ENCODE results near the gene TECTA.
"Not testable (repeated sequence)": the region's sequence is repeated elsewhere in the genome, so short reads cannot be mapped to it uniquely, and the experiment has no call there.

Gene TECTA

DNA sequence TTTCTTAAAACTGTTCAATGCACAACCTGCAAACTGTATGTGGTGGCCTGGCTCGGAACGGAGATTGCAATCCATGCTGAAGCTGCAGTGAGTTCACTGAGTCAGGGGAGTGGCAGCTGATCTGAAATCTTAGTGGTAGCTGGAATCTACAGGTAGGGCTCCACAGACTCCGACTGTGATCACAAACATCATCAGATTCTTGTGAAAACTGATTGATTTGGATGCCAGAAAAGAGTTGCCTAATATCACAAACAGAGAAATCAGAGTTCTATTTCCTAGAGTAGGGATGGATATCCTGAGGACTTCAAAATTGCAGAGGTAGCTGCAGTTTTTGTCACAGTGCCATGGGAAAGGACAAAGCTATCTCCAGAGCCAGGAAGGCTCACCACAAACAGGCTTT, 134.0 kb downstream of the TECTA start:
- no peak for DNase-seq

DNA sequence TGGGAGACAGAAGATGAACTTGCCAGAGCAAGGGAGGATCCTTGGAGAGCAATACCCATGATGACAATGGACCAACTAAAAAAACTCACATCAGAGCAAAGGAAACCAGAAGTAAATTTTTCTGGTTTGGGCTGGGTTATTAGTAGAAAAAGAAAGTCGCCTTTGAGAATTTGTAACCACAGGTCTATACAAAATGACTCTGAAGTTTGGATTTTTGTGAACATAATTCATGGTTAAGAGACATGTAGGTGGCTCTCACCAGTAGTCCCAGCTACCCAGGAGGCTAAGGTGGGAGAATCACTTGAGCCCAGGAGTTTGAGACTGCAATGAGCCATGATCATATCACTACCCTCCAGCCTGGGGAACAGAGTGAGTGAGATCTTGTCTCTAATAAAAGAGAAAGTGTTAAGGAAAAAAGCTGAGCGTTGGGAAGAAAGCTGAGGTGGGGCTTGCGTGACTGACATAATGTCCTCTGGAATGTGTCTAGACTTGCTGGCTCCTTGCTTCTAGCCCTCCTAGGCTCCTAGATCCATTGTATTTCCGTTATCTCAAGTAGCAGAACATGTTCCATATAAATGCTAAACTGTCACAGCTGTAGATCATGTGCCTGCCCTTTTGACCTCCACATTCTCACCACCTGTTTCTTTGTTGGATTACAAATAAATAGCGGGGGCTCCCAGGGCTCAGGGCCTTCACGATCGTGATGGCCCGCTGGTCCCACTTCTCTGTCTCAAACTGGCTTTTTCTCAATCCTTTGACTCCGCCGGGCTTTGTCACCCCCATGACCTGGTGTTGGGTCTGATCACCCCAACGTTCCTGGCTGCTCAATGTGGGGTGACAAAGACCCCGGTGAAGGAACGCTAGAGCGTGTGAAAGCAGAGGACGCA, 135.3 kb downstream of the TECTA start:
- DNase-seq: no peak

DNA sequence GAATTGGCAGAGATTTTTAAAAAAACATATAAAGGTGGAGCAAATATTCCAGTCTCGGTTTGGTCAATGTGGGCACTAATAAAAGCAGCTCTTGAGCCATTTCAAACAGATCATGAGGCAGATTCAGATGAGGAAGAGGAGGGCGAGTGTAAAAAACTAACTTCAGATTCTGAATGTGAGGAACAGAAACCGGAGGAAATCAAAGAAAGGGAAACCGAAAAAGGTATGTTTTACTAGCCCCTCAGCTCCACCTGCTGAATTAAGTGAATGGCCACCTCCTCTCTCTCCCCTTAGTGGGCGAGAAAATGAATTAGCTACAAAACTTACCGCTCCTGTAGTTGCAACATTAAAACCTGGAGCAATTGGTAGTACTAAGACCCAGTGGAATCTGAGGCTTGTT, 136.2 kb downstream of the TECTA start:
- not testable (repeated sequence) for DNase-seq

DNA sequence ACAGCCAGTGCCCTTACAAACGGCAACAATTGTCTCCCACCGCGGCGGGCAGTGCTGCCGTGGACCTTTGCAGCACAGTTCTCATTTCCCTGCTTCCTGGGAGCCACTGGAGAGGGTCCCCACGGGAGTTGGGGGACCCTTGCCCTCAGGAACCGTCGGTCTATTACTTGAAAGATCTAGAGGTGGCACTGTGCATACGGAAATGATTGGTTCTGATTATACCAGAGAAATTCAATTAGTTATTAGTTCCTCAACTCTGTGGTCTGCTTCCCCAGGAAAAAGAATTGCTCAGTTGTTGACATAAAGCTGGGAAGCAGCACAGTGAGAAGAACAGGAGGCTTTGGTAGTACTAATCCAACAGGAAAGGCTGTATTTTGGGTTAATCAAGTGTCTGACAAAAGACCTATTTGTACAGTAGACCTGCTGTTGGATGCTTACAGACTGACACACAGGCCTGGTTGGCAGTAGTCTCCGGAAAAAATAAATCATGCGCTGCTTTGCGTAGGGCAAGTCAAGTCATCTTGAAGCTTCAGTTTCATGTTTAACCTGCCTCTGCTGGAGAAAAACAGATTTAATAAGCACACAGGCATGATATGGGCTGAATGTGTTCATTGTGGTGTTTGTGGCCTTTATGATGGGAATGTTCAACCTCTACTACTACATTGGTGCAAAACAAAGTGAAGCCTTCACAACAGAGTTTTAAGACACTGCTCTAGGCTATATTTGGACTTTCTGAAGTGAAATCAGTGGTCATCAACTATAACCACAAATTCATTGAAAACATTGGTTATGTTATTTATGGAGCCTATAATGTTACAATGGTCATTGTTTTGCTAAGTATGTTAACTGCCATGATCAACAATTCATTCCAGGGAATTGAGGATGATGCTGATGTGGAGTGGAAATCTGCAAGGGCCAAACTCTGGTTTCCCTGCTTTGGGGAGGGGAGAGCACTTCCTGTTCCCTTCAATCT, 136.9 kb downstream of the TECTA start:
- no peak for DNase-seq

DNA sequence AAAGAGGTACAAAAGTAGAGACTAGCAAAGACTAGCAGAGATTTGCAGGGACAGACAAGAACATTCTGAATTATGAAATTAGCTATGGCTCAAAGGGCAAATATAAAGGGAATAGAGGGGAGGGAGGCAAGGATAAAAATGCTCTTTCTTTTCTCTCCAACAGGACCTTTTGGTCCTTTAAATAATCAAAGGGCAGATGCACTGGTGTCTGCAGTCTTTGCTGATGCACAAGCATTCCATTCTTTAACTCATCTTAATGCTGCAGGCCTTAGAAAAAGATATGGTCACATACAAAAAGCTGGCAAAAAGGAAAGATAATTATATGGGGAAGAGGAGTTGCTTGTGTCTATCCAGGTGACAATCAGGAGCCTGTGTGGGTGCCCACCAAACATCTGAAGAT, 137.9 kb downstream of the TECTA start:
- DNase-seq: no peak

DNA sequence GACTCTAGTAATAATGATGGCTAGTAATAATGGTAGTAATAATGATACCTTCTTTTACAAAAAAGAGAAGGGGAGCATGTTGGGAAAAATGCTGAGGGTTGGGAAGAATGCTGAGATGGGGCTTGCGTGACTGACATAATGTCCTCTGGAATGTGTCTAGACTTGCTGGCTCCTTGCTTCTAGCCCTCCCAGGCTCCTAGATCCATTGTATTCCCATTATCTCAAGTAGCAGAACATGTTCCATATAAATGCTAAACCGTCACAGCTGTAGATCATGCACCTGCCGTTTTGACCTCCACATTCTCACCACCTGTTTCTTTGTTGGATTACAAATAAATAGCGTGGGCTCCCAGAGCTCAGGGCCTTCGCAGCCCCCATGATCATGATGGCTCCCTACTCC, 139.0 kb downstream of the TECTA start:
- DNase-seq: not testable (repeated sequence)

DNA sequence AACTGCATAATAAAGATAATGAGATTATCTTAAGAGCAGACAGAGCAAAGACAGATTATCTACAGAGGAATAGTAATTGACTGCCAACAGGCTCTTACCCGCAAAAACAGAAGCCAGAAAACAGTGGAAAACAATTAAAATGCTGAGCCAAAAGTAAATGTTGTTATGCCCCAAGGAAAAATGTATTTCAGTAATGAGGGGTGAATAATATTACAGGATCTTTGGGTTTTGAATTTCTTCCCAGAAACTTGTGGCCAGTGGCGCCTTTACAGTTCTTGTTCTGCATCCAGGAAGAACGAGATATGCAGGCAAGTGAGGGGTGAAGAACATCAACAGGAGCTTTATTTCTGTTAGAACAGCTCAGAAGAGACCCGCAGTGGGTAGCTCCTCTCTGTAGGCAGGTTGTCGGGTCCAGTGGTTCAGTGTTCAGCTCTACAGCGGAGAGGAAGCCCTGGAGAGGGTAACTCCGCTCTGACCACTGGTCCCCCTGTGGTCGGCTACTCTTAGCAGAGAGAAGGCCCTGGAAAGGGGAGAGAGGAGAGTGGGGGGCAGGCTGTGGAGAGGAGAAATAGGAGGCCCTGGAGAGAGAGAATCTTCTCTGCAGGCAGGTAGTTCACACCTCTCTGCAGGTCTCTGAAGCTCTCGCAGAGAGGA, 139.7 kb downstream of the TECTA start:
- no peak for DNase-seq

All from activated CD4-positive, CD25-positive, alpha-beta regulatory T cell (primary cell).